Skeletal muscle cell (primary cell): ENCODE data around the gene ALKBH7.

Source experiments
- DNase-seq: peaks from one replicate; pipeline ENCODE4 v3.0.0-alpha.2; 2010; ENCODE audit warnings: low read depth
- H3K4me3 ChIP-seq: 2 replicates; pipeline ENCODE4 v1.5.1; 2011; ENCODE audit warnings: low read depth, mild to moderate bottlenecking, control low read depth, low read length, moderate library complexity

The ALKBH7 gene

DNA sequence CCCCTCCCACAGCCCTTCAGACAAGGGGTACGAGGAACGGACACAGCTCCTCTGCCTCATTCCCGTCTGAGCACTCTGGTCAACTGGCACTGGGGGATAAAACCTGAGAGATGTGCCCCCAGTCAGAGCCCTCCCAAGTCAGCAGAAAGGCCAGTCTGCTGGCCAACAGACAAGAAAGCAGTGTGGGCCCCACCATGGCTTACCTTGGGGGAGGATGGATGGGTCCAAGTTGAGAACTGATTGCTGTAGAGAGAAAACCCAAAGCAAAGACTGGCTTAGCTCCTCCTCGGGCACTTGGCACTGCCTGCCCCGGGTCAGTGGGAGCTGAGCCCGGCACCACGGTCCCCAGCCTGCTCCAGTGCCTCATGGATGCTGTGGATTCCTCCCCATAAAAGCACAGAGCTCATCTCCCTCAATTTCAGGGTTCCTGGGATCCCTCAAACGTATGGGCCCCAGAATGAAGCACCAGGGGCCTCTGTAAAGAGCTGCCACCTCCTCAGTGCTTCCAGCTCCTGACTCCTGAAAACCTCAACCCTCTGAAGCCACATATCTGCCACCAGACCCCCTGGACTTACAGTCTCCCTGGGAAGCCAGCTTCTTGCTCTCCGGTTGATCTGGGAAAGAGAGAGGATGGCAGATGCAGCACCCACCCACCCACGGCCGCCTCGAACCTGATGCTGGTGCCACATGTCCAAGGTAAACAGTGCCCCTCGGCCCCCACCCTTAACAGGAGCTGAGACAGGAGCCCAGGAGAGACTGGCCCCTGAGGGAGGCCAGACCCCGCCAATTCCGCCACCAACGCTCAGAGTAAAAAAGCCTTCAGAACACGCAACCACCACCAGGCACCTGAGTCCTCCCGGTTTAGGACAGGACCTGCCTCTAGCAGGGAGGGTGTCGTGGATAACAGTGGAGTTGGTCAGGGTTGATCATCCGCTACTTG, 48.8 kb downstream of the ALKBH7 start:
- H3K4me3 ChIP-seq: no peak overlapping the region
- DNase-seq: no peak

DNA sequence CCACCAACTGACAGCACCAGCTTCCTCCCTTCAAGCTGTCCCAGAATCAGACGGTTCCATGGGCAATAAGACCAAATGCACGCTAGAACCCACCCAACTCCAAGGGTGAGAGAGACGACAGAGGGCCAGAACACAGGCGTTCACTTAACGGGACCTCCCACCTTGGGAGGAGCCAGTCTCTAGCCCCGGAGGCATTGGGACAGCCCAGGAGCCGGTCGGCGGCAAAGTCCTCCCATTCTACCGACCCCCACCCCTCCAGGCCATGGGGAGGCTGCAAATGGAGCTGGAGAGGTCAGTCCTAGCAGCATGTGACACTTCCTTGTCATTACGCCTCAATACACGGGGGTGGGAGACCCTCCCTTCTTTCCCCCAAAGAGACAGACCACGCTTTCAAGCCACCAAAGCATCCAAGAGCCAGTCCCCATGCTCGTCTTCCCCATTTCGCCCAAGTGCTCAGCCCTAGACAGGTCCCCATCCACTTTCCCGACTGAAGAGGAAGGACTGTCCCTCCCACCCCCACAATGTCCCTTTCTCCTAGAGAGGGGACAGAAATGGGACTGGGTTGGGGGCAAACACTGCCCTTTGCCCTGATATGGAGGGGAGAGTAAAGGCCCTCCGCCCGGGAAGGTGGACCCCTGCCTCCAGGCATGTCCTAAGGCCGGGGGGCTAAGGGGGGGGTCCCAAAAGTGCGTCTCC, 51.1 kb downstream of the ALKBH7 start:
- DNase-seq: peak; percentile 7
- peak overlapping the region; percentile 71 for H3K4me3 ChIP-seq

DNA sequence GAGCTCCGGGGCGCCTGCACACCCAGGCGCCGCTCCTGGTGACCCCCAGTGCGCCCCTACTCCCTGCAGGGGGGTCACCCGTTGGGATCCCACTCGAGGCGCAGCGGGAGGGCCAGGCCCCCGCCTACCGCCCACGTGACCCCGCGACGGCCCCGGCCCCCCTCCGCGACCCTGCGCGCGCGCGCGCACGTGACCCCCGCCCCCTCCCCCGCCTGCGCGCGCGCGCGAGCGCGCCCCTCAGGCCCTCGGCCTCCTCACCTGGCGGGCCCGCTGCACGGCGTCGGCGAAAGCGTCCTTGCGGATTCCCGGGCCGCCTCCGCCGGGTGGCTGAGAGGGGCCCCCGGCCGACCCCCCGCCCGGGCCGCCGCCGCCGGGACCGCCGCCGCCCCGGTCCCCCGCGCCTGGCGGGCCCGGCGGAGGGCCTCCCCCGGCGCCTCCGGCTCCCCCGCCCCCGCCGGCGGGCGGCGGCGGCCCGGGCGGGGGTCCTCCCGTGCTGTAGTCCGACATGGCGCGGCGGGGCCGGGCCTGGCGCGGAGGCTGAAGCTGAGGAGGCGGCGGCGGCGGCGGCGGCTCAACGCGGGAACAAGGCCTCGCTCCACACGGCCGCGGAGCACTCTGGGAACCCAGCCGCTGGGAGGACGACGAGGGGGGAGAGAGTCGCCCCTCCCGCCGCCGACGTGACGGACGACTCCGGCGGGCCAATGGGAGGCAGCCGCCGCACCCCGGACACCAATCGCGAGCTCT, 51.8 kb downstream of the ALKBH7 start, which contains the start of gene KHSRP:
TSS of gene KHSRP (minus strand) at position 617 of the 744 bp plus-strand sequence. CDS start at position 507, 110 bp downstream.
- DNase-seq: no peak
- H3K4me3 ChIP-seq: peak within 1 kb of the TSS; percentile 71
